ENCODE measurements around the gene ARG1. TPM values are rescaled to one million over a fixed set of nuclear protein-coding genes. Genes with fewer than 3 reads are reported as not detected.

ARG1 gene
- total and polyA plus RNA-seq, 2 of the 4 experiments (the other 2 are of a cell fraction) = not detected

- no peak overlapping the region for H2BK5ac ChIP-seq (ENCODE audit: low read depth, low read length, poor library complexity, severe bottlenecking)
- ATAC-seq (ENCODE audit: low read depth) (0 out of 2 replicates have a peak, but pooled peaks have one; percentile 24), DNase-seq (peak; percentile 4)
- H3K9me3 ChIP-seq (ENCODE audit: control insufficient read depth, insufficient read depth, low read length) = no peaks in the 10 kb centered on the region
- no peak overlapping the region for H2BK120ac ChIP-seq (ENCODE audit: low read depth, low read length)
- no TSS peak for BruUV-seq (replicated peaks)
- no peak overlapping the region for H3K27ac ChIP-seq (ENCODE audit: insufficient read depth, low read length)
- H4K5ac ChIP-seq (ENCODE audit: low read depth, low read length) = no peak overlapping the region
- no peaks in the 10 kb centered on the region for H3K9me1 ChIP-seq (ENCODE audit: insufficient read depth, low read length)
- H3K14ac ChIP-seq (replicated peaks; ENCODE audit: low read depth, low read length) = no peak overlapping the region
- ChIA-PET CTCF (interaction anchor here (1.5 to 2.6 kb wide), 2 partner anchors 13 to 350 kb away, joined by 7 to 9 read pairs; no protein-coding TSS in a partner anchor), POLR2A (ENCODE audit: unreplicated experiment) (no interaction called here)
- in situ Hi-C loops (cut with MboI; ENCODE audit: low sequenced_read_pairs) = loop anchor here (10.0 kb wide), 1 partner anchor 648 kb away; no protein-coding TSS in a partner anchor
- H3K23ac ChIP-seq (ENCODE audit: low read depth, low read length) = no peak overlapping the region
- H2BK15ac ChIP-seq (ENCODE audit: low read depth, low read length) = no peak overlapping the region
- H3K18ac ChIP-seq (ENCODE audit: low read depth, low read length) = no peak overlapping the region
- WGBS, 2 experiments (ENCODE audit: extremely low coverage in 2 of 2, insufficient read length in 1 of 2) = 50% methylated on average over 2 of the region's 3 CpGs; no CpG with 5 or more reads in 1 of the 2 experiments
- H4K20me1 ChIP-seq (ENCODE audit: insufficient read depth, low read length) = no peaks in the 10 kb centered on the region
- H3K4me3 ChIP-seq (ENCODE audit: insufficient read depth, low read depth, low read length) = no peak overlapping the region
- no peak overlapping the region for H3K4me2 ChIP-seq (ENCODE audit: low read depth, low read length)
- no peaks in the 10 kb centered on the region for H3K79me1 ChIP-seq (ENCODE audit: low read depth in 1 of 2, low read length in 2 of 2)
- H3K27me3 ChIP-seq (ENCODE audit: control insufficient read depth, insufficient read depth, low read length) = peaks cover 3% of the 10 kb centered on the region
- no peak overlapping the region for H4K91ac ChIP-seq (ENCODE audit: insufficient read depth, low read depth, low read length)
- H3K4me1 ChIP-seq (ENCODE audit: control insufficient read depth, insufficient read depth, low read length) = 0 out of 2 replicates have a peak, but pooled peaks cover 1% of the 10 kb centered on the region
- H2AFZ ChIP-seq (replicated peaks; ENCODE audit: low read length, poor library complexity) = no peak overlapping the region
- no peaks in the 10 kb centered on the region for H3K36me3 ChIP-seq (ENCODE audit: control insufficient read depth, insufficient read depth, low read length)
- dilution Hi-C loops (cut with HindIII; ENCODE audit: low sequenced_read_pairs, unreplicated experiment) = no loop called here
- H3K9ac ChIP-seq (ENCODE audit: low read depth, low read length) = no peak overlapping the region
- intact Hi-C loops (cut with micrococcal nuclease) = no loop called here
- no peak overlapping the region for H3K56ac ChIP-seq (ENCODE audit: extremely low read depth, insufficient read depth, low read length)
- TF ChIP-seq BHLHE40 (IDR thresholded peaks at IDR 0.05; ENCODE audit: low read depth, low read length) (no peak), USF2 (IDR thresholded peaks at IDR 0.05; ENCODE audit: low read depth, low read length) (no peak), MXI1 (IDR thresholded peaks at IDR 0.05; ENCODE audit: borderline replicate concordance, low read depth, low read length) (no peak), CTCF (conservative IDR thresholded peaks at IDR 0.05; ENCODE audit: low read depth, low read length) (no peak), MAFK (IDR thresholded peaks at IDR 0.05; ENCODE audit: low read depth, low read length) (no peak), CHD1 (IDR thresholded peaks at IDR 0.05; ENCODE audit: low read depth, low read length) (no peak), SMC3 (IDR thresholded peaks at IDR 0.05; ENCODE audit: low read depth, low read length) (no peak)
- H4K8ac ChIP-seq (ENCODE audit: low read depth in 2 of 2, low read length in 2 of 2) = no peak overlapping the region
- no peak overlapping the region for H2AK5ac ChIP-seq (ENCODE audit: low read depth, low read length)
- no peak overlapping the region for H3K4ac ChIP-seq (ENCODE audit: low read depth, low read length)
- H2AK9ac ChIP-seq (replicated peaks; ENCODE audit: low read depth, low read length, poor library complexity) = no peak overlapping the region
- no peak overlapping the region for H2BK20ac ChIP-seq (ENCODE audit: low read depth, low read length)
These were observed 40.4 kb upstream of the ARG1 start for GRCh38 chr6:131532580-131533039.
